Body of pancreas (tissue), 4 donors: Measurements from ENCODE around the gene ZBTB20.

ENCODE experiments used
- CTCF ChIP-seq, 7 experiments: fragments of 450-650 bp in 4 of 7; fragments of 200-600 bp in 3 of 7; sonication (generic) in 3 of 7; IDR thresholded peaks; one replicate each; pipeline ENCODE4 v1.5.1; 2016 to 2019; ENCODE audit warnings: antibody characterized with exemption in 7 of 7
- POLR2A ChIP-seq, 3 donors: fragments of 450-650 bp; IDR thresholded peaks; one replicate each; pipeline ENCODE4 v1.6.1; 2016; ENCODE audit warnings: antibody characterized with exemption in 3 of 3, mild to moderate bottlenecking in 2 of 3

DNA sequence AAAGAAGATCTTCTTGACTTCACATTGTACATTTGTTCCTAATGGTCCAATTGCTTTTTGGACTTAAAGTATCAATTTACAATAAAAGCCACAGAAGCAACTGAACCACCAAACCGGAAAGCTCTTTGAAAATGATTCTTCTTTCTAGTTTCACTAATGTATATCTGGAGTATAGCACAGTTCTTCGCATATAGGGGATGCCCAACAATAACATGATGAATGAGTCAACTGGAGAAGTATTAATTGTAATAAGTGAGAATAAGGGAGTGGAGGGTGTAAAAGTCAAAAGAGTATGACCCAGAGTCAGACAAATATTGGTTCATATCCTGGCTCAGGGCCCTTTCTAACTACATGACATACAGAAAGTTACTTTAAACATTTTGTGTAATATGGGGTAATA lies 425.2 kb downstream of the ZBTB20 start:
- TF ChIP-seq POLR2A (IDR thresholded peaks at IDR 0.05) (no peak), CTCF (IDR thresholded peaks at IDR 0.05) (no peak)
